NCI-H146 treated with DMSO at 0.1 percent for 48 hours (cell line): ENCODE measurements around the gene ARMH3.
A peak's percentile ranks its signal among the peaks of the same experiment; 100 is the strongest.

Experiments
- DNase-seq: peaks from one replicate; lab custom pipeline; 2025; ENCODE audit not compliant: unreplicated experiment; lab: John Stamatoyannopoulos, UW

The ARMH3 gene

DNA sequence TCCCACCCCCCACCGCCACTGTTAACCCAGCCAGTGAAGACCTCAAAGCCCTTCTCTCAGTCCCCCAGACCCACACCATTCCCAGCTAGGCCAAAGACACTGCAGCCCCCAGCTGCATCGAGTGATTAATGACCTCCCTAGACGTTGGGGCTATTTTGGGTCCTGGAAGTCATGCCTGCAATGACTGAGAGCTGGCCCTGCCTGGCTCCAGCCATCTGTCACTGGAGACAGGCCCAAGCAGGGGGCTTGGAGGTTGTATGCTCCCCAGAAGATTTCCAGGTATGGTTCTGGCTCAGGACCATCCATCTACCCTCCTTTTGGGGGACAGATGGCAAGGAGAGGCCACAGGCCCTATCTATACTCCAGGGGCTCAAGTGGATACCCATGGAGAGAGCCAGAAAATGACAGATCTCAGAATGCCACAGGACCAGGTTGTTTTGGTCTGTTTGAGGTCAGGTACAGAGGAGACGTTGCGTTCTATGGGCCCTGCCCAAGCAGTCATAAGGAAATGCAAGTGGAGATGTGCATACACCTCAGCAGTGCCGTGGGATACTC lies 217.5 kb downstream of the ARMH3 start:
- no peak for DNase-seq

GRCh38 chr10:101837748-101838147 lies 218.2 kb downstream of the ARMH3 start:
- DNase-seq: no peak

DNA sequence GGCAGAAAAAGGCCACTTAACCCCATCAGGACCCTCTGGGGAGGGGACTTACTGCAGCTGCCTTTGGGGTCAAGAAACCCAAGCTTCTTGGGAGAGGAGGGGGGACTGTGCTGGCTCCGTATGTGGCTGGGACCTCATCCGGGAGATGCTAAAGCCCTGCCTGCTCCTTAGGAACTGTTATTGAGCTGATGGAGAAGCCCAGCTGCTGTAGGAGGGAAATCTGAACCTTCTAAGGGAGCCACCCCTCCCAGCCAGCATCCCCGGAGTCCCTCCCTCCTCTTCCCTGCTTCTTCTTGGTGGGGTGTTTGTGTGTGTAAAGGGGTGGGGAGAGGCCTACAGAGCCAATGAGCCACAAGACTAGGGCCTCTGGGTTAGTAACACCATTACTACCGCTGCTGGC lies 220.6 kb downstream of the ARMH3 start:
- no peak for DNase-seq

DNA sequence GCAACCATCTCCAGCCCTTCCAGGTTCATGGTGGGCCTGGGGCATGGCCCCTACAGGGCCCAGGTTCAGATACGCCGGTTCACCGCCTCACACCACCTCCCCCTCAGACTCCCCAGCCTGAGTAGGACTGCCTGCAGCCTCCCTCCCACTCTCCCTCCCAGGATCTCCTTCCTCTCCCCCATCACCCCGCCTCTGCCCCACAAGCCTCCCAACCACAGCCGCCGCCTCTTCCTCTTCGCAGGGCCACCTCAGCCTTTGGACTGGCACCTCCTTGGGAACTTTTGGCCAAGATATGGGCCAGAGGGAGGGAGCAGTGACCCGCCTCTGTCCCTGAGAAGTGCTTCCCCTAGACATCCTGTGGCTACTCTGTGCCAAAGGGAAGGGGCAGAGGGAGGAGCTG lies 221.6 kb downstream of the ARMH3 start:
- no peak for DNase-seq

GRCh38 chr10:101833466-101833865 lies 222.5 kb downstream of the ARMH3 start:
- DNase-seq: no peak

GRCh38 chr10:101832325-101832771 lies 223.6 kb downstream of the ARMH3 start:
- DNase-seq: no peak

- DNase-seq: no peak
Measured at GRCh38 chr10:101831169-101831811, 224.7 kb downstream of the ARMH3 start.

DNA sequence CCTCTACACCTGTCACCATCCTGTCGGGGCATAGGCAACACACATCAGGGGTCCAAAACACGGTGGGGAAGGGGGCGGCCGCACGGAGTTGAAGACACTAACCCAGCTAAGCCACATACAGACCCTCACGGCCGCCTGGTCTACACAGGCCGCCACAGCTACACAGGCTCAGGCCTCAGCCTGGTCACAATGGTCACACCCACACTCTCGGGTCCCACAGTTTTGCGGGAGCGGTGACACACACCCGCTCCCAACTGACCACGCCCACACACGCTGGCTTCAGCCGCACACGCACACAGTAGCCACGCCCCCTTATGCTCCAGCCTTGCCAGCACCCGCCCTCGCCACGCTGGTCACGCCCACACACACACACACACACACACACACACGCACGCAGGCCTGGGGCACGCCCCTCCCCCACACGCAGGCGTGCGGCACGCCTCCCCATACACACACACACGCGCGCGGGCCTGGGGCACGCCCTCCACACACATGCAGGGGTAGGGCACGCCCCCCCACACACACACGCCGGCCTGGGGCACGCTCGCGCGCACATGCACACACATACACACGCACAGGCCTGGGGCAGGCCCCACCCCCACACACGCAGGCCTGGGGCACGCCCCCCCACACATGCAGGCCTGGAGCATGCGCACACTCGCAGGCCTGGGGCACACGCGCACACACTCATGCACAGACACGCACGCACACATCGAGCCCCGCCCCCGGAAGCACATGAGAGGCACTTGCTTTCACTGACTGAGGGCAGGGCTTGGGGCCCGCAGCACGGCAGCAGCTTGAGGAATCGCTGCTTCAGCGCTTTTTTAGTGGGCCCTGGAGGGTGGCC lies 225.4 kb downstream of the ARMH3 start:
- peak; percentile 80 for DNase-seq

- DNase-seq: peak; percentile 46
Measured at GRCh38 chr10:101829561-101830315, 226.2 kb downstream of the ARMH3 start.

- DNase-seq: no peak
Measured at GRCh38 chr10:101828766-101829551, 227.0 kb downstream of the ARMH3 start.

DNA sequence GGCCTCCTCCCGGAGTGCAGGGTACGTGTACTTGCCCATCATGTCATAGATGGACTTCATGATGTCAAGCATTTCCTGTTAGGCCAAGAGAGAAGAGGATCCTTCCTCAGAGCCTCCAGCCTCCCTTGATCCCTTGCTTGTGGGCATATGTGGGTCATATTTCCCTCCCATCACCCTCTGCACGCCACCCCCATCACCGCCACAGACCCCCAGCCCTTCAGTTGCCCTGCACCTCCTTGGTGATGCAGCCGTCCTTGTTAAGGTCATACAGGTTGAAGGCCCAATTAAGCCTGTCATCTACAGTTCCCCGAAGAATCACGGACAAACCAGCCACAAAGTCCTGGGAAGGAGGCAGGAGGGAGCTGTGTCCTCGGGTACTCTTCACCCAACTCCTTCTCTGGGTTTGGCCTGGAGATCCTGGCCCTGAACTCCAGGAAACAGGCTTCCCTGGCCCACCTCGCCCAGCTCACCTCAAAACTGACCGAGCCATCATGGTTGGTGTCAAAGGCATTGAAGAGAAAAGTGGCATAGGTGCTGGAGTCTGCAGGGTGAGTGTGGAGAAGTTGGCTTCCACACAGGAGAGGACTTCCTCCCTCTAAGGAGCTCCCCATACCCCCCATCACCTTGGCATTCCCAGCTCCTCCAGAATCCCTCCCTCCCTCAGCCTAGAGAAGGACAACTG lies 227.9 kb downstream of the ARMH3 start:
- no peak for DNase-seq

- no peak for DNase-seq
Measured at GRCh38 chr10:101826852-101827434, 229.0 kb downstream of the ARMH3 start.

DNA sequence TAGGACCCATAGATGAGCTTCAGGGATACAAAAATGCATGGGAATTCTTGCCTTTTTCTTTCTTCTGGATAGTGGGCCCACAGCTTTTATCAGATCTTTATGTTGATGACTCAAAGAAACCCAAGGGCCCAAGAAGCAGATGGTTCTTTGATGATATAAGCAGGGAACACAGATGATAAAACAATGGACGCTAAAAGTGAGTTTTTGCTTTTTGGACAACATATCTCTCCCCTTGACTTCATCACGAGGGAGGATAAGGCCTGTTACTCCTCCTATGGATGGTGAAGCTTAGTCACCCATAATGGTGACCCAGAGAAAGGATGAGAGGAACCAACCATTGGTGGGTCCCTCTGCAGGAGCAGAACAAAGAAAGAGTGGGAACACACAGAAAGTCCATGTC lies 231.2 kb downstream of the ARMH3 start:
- DNase-seq: no peak

DNA sequence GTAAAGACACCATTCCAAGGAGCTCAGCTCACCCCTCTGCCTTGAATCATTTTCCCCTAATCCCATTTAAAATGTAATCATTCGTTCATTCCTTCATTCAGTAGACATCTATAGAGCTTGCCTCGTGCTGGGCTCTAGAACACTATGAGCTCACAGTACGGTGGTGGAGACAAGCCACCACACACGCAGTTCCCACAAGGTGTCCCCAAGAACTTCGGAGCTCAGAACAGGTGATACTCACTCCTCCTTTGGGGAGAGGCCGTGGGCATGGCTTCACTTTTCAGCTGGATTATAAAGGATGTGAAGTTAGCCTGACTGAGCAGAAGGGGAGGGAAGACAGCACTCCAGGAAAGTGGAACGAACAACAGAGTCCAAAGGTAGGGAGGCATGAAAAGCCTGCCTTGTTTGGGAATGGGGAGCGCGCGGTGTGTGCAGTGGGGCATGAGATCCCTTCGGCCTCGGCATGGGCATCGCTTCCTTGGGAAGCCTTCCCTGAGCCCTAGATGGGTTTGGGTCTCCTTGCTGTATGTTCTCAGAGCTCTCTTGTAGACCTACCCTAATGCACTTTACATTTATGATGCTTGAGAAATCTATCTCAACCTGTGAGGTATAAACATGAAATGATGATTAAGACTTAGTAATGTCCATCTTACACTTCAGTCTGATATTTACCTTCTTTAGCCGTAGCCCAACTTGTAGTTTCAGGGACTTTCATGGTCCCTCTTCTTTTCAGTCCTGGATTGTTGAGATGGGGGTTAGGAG lies 236.9 kb downstream of the ARMH3 start:
- DNase-seq: no peak

DNA sequence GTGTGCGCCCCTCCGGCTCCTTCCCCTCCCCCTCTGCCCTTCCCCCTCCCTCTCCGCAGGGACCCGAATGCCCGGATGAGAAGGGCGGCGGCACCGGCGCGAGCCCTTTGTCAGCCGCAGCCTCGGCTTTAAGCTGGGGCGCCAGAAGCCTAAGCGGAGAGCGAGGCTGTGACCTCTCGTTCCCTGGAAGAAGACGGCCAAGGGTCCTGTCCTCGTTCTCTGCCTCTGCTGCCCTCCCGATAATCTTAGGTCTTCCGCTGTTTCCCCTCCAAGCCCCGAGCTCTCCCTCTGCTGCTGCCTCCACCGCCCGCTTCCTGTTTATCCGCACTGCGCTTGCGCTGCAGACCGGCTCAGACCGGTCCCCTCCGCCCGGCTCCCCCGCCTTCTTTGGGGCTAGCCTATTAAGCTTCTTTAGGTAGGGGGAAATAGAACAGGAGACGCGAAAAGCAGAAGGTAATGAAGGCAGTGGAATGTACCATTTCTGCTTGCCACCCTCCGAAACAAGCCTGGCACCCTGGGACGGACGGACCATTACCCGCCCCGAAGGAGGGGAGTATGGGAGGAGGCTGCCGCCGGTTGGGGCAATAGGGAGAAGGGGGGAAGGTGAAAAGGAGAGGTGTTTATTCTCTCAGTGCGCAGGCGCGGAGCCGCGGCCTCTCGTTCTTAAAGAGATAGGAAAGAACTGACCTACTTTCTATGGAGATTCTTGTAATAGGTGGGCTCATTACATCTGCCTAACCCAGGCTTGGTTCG lies 237.7 kb downstream of the ARMH3 start, which contains the start of gene OGA:
TSS of gene OGA (minus strand) at position 326 of the 753 bp plus-strand sequence. CDS start 422 bp downstream, outside the sequence.
- DNase-seq: peak; percentile 99

DNA sequence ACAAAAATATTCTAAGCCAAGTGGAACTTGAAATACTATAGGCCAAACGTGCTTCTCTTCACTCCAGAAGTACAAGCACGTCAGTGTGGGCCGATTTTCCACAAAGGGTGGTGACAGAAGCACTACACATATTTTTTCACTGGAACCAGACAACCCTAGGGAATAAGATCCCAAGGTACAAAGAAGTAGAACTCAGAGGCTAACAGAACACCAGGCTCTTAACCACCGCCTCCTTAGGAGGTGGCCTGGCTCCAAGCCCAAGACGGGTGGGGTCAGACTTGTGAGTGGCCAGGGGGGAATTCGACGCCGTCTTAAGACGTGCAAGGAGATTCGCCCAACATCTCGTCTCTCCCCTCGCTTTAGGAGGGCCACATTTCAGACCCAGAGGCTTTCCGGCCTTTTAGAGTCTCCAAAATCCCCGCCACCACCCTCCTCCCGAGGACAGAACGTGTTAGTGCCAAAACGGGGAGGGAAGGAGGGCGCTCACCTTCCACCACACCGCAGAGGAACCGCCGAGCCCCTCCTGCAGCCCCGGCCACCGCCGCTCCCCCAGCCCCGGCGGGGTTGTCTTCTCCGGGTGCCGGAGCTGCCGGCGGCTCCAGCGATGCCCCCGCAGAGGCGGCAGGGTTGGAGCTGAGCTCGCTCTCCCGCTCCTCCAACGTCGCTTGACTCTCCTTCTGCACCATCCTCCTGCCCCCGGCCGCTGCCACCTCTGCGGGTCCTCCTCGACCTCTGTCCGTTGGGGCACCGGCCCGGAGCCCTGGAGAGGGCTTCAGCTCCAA lies 238.4 kb downstream of the ARMH3 start:
- DNase-seq: no peak

- DNase-seq: no peak
Measured at GRCh38 chr10:101816913-101817336, 239.0 kb downstream of the ARMH3 start.
